GM13976 (cell line): ENCODE data around the gene CAB39L.

Experiments used
- DNase-seq: peaks from one replicate; pipeline ENCODE4 v3.0.0; 2012; ENCODE audit warnings: low spot score
- in situ Hi-C: fragments of 300-500 bp; cut with MboI; formaldehyde crosslinking; loops from one replicate; pipeline ENCODE4 v1.12.0; 2022; ENCODE audit warnings: low sequenced_read_pairs, mixed read lengths, inconsistent platforms; ENCODE audit not compliant: unreplicated experiment
- TF ChIP-seq, protein P1 (sequence below): IDR thresholded peaks from 2 replicates; pipeline ENCODE4 v1.5.1; 2012; ENCODE audit warnings: borderline replicate concordance, mild to moderate bottlenecking; ENCODE audit not compliant: insufficient read depth; ENCODE audit errors: extremely low read depth, missing control alignments, control extremely low read depth

CAB39L gene

DNA sequence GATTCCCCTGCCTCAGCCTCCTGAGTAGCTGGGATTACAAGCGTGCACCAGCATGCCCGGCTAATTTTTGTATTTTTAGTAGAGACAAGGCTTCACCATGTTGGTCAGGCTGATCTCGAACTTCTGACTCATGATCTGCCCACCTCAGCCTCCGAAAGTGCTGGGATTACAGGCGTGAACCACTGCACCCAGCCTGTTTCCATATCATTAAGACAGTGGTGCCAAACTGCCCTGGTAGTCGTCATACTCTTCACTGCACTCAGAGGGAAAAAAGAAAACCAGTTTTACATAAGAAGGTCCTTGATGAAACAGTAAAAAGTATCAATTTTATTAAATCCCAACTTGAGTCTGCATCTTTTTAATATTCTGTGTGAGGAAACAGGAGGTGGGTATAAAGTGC, 181.2 kb downstream of the CAB39L start:
- no peak for DNase-seq
- in situ Hi-C loops, result no loop called here
- TF ChIP-seq, protein P1, sequence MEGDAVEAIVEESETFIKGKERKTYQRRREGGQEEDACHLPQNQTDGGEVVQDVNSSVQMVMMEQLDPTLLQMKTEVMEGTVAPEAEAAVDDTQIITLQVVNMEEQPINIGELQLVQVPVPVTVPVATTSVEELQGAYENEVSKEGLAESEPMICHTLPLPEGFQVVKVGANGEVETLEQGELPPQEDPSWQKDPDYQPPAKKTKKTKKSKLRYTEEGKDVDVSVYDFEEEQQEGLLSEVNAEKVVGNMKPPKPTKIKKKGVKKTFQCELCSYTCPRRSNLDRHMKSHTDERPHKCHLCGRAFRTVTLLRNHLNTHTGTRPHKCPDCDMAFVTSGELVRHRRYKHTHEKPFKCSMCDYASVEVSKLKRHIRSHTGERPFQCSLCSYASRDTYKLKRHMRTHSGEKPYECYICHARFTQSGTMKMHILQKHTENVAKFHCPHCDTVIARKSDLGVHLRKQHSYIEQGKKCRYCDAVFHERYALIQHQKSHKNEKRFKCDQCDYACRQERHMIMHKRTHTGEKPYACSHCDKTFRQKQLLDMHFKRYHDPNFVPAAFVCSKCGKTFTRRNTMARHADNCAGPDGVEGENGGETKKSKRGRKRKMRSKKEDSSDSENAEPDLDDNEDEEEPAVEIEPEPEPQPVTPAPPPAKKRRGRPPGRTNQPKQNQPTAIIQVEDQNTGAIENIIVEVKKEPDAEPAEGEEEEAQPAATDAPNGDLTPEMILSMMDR, result no peak

DNA sequence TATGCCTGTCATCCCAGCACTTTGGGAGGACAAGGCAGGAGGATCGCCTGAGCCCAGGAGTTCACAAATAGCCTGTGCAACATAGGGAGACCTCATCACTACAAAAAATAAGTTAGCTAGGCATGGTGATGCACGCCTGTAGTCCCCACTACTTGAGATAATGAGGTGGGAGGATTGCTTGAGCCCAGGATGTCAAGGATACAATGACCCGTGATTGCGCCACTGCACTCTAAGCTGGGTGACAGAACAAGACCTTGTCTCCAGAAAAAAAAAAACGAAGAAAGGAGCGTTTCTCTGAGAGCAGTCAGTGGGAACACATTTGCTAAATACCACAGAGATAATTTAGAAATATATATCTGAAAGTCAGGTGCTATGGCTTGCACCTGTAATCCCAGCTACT, 184.3 kb downstream of the CAB39L start:
- TF ChIP-seq, protein P1, result no peak
- in situ Hi-C loops, result no loop called here
- no peak for DNase-seq
